ENCODE measurements around the gene TANC1.

Gene TANC1

DNA sequence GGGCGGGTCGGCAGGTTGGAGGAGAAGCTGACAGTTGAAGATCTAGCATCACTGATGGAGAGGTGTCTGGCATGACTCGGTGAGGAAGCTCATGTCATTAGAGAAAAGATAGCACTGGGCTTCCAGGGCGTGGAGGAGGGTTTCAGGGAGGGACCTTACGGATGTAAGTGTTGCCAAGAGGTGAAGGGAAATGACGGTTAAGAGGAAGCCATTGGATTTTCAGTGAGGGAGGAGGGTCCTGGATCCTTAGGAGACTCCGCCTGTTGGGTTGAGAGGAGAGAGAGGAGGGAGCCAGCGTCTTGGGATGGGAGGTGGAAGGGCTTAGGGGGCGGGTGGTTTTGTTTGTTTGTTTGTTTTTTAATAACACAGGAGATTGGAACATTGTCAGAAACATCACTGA is 214.9 kb downstream of the TANC1 start:
- no peaks in the 10 kb centered on the region for H3K27me3 Mint-ChIP-seq
- no peak overlapping the region for H3K27ac Mint-ChIP-seq
- H3K9me3 Mint-ChIP-seq: no peaks in the 10 kb centered on the region
- peaks cover 5% of the 10 kb centered on the region for H3K36me3 Mint-ChIP-seq (ENCODE audit: insufficient read depth)
- no peak overlapping the region for H3K4me3 Mint-ChIP-seq
- H3K4me1 Mint-ChIP-seq (ENCODE audit: low read depth in 2 of 2): peaks cover 5 to 6% of the 10 kb centered on the region in 2 donors
- ATAC-seq (replicated peaks) (no peak), DNase-seq (no peak)

DNA sequence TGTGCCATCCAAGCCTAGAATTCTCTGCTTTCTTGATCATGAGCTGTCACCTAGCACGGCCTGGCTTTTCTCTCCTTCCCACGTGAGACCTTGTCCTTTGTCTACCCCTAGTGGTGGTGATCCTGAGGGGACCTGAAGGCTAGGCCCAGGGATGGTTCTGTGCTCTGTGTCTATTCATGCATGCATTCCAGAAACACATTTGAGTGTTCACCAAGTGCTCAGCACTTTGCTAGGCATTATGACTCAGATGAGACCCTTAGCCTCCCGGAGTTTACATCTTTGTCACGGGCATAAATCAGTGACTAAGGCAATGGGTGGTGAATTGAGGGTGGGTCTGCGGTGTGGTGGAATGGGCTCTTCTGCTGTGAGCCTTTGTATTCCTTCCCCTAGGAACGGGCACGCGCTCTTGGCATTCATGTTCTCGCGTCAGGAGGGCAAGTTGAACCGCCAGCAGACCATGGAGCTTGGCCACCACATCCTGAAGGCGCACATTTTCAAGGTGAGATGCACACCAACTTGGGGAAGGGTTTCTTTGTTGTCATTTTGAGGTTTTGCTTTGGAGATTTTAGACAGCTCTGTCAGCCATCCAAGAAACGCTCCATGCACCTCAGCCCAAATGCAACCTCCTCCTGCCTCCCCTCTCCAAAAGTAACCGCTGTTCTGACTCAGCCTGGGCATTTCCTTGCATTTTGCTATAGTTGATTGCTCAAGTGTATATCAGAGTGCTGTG is 217.1 kb downstream of the TANC1 start:
- DNase-seq: peak; percentile 16 to 25 (median 18)
- no peak overlapping the region for H3K27ac Mint-ChIP-seq

DNA sequence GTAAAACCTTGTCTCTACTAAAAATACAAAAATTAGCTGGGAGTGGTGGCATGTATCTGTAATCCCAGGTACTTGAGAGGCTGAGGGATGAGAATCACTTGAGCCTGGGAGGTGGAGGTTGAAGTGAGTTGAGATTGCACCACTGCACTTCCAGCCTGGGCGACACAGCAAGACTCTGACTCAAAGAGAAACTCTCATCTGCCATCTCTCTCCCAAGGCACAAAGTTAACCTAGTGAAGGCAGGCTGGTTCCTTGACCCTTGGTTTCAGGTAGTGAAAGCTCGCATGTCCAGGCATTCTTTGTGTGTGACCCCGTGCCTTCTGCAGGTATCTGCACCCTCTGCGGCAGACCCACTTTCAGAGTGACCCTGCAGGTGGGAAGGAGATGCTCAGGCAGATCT is 218.0 kb downstream of the TANC1 start:
- no peak for DNase-seq
- no peak for ATAC-seq (replicated peaks)
- H3K4me1 Mint-ChIP-seq (ENCODE audit: low read depth in 2 of 2): peaks cover 5 to 6% of the 10 kb centered on the region in 2 donors
- H3K36me3 Mint-ChIP-seq (ENCODE audit: insufficient read depth): peaks cover 5% of the 10 kb centered on the region
- no peak overlapping the region for H3K4me3 Mint-ChIP-seq
- no peak overlapping the region for H3K27ac Mint-ChIP-seq
- H3K9me3 Mint-ChIP-seq: no peaks in the 10 kb centered on the region
- no peaks in the 10 kb centered on the region for H3K27me3 Mint-ChIP-seq

More for the DNA sequence above, 217.1 kb downstream of the TANC1 start:
- peaks cover 5 to 6% of the 10 kb centered on the region in 2 donors for H3K4me1 Mint-ChIP-seq (ENCODE audit: low read depth in 2 of 2)
- no peaks in the 10 kb centered on the region for H3K9me3 Mint-ChIP-seq
- peaks cover 5% of the 10 kb centered on the region for H3K36me3 Mint-ChIP-seq (ENCODE audit: insufficient read depth)
- H3K4me3 Mint-ChIP-seq: no peak overlapping the region
- peak; percentile 78 for ATAC-seq (replicated peaks)
- no peaks in the 10 kb centered on the region for H3K27me3 Mint-ChIP-seq

DNA sequence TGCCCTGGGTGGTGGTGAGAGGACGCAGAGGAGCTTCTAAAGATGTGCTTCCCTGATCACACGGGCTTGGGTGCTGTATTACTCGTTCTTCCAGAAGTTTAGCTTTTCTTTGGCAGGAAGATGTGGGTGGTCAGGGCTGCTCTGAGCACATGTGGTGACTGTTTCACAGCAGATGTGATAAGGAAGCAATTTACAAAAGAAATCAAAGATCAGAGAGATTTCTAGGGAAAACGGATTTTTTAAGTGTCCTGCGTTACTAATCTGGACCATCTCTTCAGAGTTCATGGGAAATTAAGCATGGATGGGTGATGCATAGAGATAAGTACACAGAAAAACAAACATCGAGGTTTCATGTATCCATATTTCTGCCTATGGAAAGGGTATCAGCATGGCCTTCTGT is 218.7 kb downstream of the TANC1 start:
- ATAC-seq (replicated peaks): no peak
- no peak overlapping the region for H3K27ac Mint-ChIP-seq
- H3K4me3 Mint-ChIP-seq: no peak overlapping the region
- H3K36me3 Mint-ChIP-seq (ENCODE audit: insufficient read depth): peaks cover 5% of the 10 kb centered on the region
- H3K27me3 Mint-ChIP-seq: no peaks in the 10 kb centered on the region
- peaks cover 5 to 6% of the 10 kb centered on the region in 2 donors for H3K4me1 Mint-ChIP-seq (ENCODE audit: low read depth in 2 of 2)
- no peak for DNase-seq
- no peaks in the 10 kb centered on the region for H3K9me3 Mint-ChIP-seq

DNA sequence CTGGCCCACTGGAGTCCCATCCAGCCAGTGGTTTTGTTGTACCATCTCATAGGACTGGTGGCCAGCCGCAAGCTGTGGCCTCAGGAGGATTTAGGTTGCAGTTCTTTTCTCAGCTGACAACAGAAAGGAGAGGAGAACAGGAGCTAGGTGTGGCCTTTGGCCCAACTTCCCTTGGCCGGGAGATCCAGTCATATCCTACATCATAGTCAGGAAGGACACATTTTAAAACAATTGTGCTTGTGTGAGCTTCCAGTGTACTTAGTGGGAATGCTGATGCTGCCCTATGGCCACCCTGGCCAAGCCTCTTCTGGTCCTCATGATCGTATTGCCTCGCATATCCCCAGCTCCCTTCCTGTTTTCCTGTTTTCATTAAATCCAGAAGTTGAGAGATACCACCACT is 220.0 kb downstream of the TANC1 start:
- H3K36me3 Mint-ChIP-seq (ENCODE audit: insufficient read depth): peaks cover 5% of the 10 kb centered on the region
- no peak for DNase-seq
- H3K27ac Mint-ChIP-seq: no peak overlapping the region
- peaks cover 5 to 6% of the 10 kb centered on the region in 2 donors for H3K4me1 Mint-ChIP-seq (ENCODE audit: low read depth in 2 of 2)
- ATAC-seq (replicated peaks): no peak
- no peaks in the 10 kb centered on the region for H3K27me3 Mint-ChIP-seq
- H3K4me3 Mint-ChIP-seq: no peak overlapping the region
- H3K9me3 Mint-ChIP-seq: no peaks in the 10 kb centered on the region

DNA sequence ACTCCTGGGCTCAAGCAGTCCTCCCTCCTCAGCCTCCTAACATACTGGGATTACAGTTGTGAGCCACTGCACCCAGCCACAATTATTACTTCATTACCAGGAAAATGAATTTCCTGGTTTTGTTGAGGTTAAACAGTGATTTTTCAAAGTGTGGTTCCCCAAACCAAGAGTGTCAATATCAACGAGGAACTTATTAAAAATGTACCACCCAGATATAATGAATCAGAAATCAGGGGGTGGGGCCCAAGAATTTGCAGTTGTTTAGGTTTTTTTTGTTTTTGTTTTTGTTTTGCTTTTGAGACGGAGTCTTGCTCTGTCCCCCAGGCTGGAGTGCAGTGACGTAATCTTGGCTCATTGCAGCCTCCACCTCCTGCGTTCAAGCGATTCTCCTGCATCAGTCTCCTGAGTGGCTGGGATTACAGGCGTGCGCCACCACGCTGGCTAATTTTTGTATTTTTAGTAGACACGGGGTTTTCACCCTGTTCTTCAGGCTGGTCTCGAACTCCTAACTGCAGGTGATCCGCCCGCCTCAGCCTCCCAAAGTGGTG is 224.0 kb downstream of the TANC1 start:
- H3K27me3 Mint-ChIP-seq: no peaks in the 10 kb centered on the region
- H3K4me1 Mint-ChIP-seq (ENCODE audit: low read depth in 2 of 2): no peaks in the 10 kb centered on the region
- H3K36me3 Mint-ChIP-seq (ENCODE audit: insufficient read depth): peaks cover 5% of the 10 kb centered on the region
- no peak overlapping the region for H3K27ac Mint-ChIP-seq
- no peak overlapping the region for H3K4me3 Mint-ChIP-seq
- H3K9me3 Mint-ChIP-seq: no peaks in the 10 kb centered on the region
- DNase-seq (no peak), ATAC-seq (replicated peaks) (no peak)

DNA sequence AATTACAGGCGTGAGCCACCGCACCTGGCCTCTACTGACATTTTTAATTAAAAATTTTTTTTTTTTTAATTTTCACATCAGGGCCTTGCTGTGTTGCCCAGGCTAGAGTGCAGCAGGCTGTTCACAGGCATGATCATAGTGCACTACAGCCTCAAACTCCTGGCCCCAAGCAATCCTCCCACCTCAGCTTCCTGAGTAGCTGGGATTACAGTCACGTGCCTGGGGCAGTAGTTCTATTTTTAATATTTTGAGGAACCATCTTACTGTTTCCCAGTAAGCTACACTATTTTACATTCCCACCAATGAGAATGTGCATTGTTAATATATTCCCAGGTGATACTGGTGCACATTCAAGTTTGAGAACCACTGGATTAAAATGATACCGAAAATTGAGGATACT is 225.4 kb downstream of the TANC1 start:
- H3K27ac Mint-ChIP-seq: no peak overlapping the region
- H3K4me3 Mint-ChIP-seq: no peak overlapping the region

DNA sequence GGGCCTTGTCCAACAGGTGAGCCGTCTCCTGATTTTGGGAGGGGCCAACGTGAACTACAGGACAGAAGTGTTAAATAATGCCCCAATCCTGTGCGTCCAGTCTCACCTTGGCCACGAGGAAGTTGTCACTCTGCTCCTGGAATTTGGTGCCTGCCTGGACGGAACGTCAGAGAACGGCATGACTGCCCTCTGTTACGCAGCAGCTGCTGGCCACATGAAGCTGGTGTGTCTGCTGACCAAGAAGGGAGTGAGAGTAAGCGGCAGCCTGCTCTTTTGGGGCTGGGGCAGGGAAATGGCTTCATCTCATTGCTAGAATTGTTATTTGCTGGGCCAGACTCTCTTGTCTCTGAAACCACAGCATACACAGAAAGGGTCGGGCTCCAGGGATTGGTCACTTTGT is 225.8 kb downstream of the TANC1 start:
- H3K27me3 Mint-ChIP-seq: no peaks in the 10 kb centered on the region
- H3K4me1 Mint-ChIP-seq (ENCODE audit: low read depth in 2 of 2): peaks cover 4 to 7% of the 10 kb centered on the region in 2 donors
- no peak overlapping the region for H3K4me3 Mint-ChIP-seq
- H3K27ac Mint-ChIP-seq: no peak overlapping the region
- H3K36me3 Mint-ChIP-seq (ENCODE audit: insufficient read depth): no peaks in the 10 kb centered on the region
- DNase-seq: no peak
- no peak for ATAC-seq (replicated peaks)
- H3K9me3 Mint-ChIP-seq: no peaks in the 10 kb centered on the region

More for the DNA sequence above, 225.4 kb downstream of the TANC1 start:
- Mint-ChIP-seq H3K27me3 (no peaks in the 10 kb centered on the region), H3K9me3 (no peaks in the 10 kb centered on the region), H3K36me3 (ENCODE audit: insufficient read depth) (no peaks in the 10 kb centered on the region), H3K4me1 (ENCODE audit: low read depth in 2 of 2) (peaks cover 0 to 2% of the 10 kb centered on the region in 2 donors)
- ATAC-seq (replicated peaks) (no peak), DNase-seq (no peak)

DNA sequence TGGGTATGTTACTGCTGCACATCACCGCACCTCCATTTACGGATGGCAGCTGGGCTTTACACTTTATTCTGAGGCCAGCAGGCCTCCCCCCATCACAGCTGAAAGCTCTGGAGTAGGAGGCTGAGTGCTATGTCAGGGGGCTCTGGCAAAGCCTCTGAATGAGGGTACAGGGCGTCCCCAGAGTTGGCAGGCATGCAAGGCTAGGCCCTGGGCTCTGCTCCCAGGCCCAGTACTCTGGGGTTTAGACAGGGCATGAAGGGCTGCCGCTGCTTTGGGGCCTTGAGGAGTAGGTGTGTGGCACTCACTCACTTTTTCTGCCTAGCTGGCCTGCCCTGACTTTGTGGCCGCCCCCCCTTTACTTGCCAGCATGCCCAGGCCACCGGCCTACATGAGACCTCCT is 227.3 kb downstream of the TANC1 start:
- ATAC-seq (replicated peaks) (no peak), DNase-seq (no peak)
- no peak overlapping the region for H3K4me3 Mint-ChIP-seq
- no peaks in the 10 kb centered on the region for H3K27me3 Mint-ChIP-seq
- peaks cover 10 to 12% of the 10 kb centered on the region in 2 donors for H3K4me1 Mint-ChIP-seq (ENCODE audit: low read depth in 2 of 2)
- no peaks in the 10 kb centered on the region for H3K9me3 Mint-ChIP-seq
- H3K36me3 Mint-ChIP-seq (ENCODE audit: insufficient read depth): no peaks in the 10 kb centered on the region
- H3K27ac Mint-ChIP-seq: no peak overlapping the region

DNA sequence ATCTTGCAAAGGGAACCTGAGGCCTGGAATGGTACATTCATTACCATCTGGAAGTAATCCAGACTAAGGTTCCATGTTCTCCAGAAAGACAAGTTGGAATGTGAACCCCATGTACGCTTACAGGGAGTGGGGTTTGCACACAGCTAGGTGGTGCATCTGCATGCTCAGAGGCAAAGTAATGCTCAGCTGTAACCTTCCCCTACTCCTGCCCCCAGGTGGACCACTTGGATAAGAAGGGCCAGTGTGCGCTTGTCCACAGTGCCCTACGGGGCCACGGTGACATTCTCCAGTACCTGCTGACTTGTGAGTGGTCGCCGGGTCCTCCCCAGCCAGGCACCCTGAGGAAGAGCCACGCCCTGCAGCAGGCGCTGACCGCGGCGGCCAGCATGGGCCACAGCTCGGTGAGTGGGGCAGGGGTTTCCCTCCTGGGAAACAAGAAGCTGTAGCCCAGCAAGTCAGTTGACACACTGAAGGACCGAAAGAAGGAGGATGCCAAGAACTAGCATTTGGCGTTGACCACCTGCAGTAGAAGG is 228.0 kb downstream of the TANC1 start:
- no peak overlapping the region for H3K4me3 Mint-ChIP-seq
- DNase-seq (no peak), ATAC-seq (replicated peaks) (no peak)
- H3K27me3 Mint-ChIP-seq: no peaks in the 10 kb centered on the region
- peak overlapping the region in 1 of 2 donors; percentile 88 for H3K27ac Mint-ChIP-seq
- no peaks in the 10 kb centered on the region for H3K36me3 Mint-ChIP-seq (ENCODE audit: insufficient read depth)
- H3K9me3 Mint-ChIP-seq: no peaks in the 10 kb centered on the region
- H3K4me1 Mint-ChIP-seq (ENCODE audit: low read depth in 2 of 2): peaks cover 15 to 16% of the 10 kb centered on the region in 2 donors

DNA sequence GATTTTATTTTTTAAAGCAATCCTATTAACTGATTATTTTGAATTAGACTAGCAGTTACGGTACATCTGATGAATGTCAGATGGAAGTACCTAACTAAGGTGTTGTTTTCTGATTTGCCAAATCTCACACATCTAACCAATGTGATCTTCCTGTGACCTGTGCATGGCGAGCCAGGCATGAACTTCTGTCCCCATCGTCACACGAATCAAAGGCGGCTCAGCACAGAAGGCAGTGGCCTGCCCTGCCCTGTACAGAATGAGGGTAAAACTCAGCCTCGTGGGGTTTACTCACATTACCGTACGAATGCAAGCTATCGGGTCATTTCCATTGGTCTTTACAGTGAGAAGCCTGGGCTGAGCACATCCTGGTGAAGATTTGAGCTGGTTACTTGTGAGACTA is 230.8 kb downstream of the TANC1 start:
- no peaks in the 10 kb centered on the region for H3K9me3 Mint-ChIP-seq
- peak; percentile 74 for ATAC-seq (replicated peaks)
- peak; percentile 7 to 20 (median 13) for DNase-seq
- no peaks in the 10 kb centered on the region for H3K36me3 Mint-ChIP-seq (ENCODE audit: insufficient read depth)
- H3K27me3 Mint-ChIP-seq: no peaks in the 10 kb centered on the region
- H3K4me3 Mint-ChIP-seq: peak overlapping the region in 1 of 2 donors; percentile 7
- peak overlapping the region; percentile 79 for H3K27ac Mint-ChIP-seq
- peaks cover 23 to 25% of the 10 kb centered on the region in 2 donors for H3K4me1 Mint-ChIP-seq (ENCODE audit: low read depth in 2 of 2)

DNA sequence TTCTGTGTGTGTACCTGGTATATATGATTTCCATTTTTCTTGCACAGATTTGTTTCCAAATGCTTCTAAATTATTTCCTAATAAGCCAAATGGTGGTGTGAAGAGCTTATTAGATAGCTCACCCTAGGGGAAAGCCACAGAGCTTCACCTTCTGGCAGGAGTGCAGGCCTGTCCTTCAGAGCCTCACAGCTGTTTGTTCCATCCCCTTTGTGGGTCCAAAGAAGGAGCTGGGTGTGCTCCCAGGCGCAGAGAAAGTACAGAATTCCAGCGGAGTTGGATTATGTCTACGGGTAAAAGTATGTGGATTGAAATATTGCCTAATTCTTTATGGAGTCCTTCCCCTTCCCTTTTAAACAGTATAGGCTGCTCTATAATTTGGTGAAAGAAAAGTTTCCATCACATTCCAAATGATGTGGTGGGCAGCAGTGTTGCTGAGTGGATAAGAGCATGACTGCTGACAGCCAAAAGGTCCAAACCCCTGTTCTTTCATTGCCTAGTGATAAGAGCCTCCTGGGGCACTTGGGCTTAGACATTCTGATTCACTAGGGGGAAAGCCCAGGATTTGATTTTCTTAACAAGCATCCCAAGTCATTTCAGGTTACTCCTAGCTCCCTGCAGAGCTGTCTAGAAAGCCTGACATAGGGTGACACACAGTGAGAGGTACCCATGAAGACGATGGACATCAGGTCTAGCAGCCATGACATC is 231.5 kb downstream of the TANC1 start:
- H3K4me1 Mint-ChIP-seq (ENCODE audit: low read depth in 2 of 2): peaks cover 23 to 25% of the 10 kb centered on the region in 2 donors
- H3K27ac Mint-ChIP-seq: peak overlapping the region; percentile 79
- no peak for DNase-seq
- peak overlapping the region in 1 of 2 donors; percentile 7 for H3K4me3 Mint-ChIP-seq
- no peak for ATAC-seq (replicated peaks)
- no peaks in the 10 kb centered on the region for H3K27me3 Mint-ChIP-seq
- H3K9me3 Mint-ChIP-seq: no peaks in the 10 kb centered on the region
- H3K36me3 Mint-ChIP-seq (ENCODE audit: insufficient read depth): no peaks in the 10 kb centered on the region

DNA sequence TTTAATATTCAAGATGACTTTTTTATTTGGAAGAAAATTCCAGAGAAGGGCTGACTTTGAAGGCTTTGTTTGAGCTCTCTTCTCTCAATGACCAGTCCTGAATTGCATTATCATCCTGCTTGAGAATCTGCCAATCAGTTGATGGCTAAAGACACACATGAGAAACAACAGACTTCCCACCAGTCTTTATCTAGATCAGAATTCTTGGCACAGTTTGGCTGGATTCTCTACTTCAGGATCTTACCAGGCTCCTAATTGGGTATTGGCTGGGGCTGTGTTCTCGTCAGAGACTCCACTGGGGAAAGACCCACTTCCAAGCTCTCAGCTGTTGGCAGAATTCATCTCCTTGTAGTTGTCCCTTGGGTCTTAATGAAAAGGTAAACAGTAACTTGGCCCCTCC is 232.1 kb downstream of the TANC1 start:
- no peak for DNase-seq
- no peaks in the 10 kb centered on the region for H3K36me3 Mint-ChIP-seq (ENCODE audit: insufficient read depth)
- no peaks in the 10 kb centered on the region for H3K9me3 Mint-ChIP-seq
- H3K4me1 Mint-ChIP-seq (ENCODE audit: low read depth in 2 of 2): peaks cover 23 to 25% of the 10 kb centered on the region in 2 donors
- H3K27ac Mint-ChIP-seq: peak overlapping the region; percentile 79
- no peak overlapping the region for H3K4me3 Mint-ChIP-seq
- H3K27me3 Mint-ChIP-seq: no peaks in the 10 kb centered on the region
- ATAC-seq (replicated peaks): no peak
